HG03196 (cell line): ENCODE results near the gene ACAD11.

Experiments
- ATAC-seq: cut with Tn5 transposase; IDR thresholded peaks from one replicate; pipeline ENCODE4 v1.9.1; 2021; ENCODE audit not compliant: unreplicated experiment

ACAD11 gene

GRCh38 chr3:132555306-132556035, 104.1 kb downstream of the ACAD11 start:
- ATAC-seq = no peak

DNA sequence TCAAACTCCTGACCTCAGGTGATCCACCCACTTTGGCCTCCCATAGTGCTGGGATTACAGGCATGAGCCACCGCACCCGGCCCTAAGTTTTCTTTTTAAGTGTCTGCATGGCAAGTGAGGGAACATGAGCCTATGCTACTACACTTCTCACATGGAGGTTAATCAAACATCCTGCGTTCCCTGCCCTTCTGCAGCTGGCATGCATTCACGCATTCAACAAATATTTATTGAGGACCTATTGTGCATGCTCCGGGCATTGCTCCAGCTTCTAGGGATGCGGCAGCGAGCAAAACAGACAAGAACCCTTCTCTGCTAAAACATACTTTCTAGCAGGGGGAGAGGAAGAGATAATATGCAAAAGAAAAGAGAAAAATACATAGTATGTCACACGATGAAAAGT, 105.2 kb downstream of the ACAD11 start:
- ATAC-seq = no peak

- ATAC-seq = no peak
Observed at GRCh38 chr3:132553826-132554225, 105.8 kb downstream of the ACAD11 start.

DNA sequence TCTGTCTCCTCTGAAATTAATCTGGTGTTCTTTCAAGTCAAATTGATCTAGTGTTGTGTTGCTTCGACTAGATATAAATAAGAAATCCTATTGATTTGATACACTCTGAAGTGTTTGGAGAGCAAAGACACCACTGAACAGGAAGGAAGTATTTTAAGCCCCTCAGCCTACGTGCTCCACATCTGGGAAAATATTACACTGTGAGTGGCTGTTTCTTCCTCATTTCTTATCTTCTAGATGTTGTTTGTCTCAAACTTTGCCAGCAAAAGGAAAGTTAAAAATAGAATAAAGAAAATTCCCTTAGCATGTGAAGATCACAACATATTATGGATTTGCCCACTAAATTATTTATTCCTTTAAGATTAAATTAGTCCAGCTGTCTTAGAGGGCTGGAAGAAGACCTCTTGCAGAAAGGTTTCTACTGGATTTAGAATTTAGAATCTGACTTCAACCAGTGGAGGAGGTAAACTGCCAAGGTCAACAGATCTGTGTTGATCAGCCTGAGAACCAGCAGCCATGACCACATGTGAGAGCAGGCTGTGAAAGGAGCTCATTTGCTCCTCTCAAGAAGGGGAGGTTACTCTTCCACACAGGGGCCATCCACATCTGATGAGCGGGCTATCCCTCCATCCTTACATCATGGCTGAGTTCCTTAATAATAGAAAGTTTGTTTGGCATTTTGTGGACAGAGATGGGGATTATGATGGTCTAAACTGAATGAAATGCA, 108.9 kb downstream of the ACAD11 start:
- ATAC-seq = no peak

DNA sequence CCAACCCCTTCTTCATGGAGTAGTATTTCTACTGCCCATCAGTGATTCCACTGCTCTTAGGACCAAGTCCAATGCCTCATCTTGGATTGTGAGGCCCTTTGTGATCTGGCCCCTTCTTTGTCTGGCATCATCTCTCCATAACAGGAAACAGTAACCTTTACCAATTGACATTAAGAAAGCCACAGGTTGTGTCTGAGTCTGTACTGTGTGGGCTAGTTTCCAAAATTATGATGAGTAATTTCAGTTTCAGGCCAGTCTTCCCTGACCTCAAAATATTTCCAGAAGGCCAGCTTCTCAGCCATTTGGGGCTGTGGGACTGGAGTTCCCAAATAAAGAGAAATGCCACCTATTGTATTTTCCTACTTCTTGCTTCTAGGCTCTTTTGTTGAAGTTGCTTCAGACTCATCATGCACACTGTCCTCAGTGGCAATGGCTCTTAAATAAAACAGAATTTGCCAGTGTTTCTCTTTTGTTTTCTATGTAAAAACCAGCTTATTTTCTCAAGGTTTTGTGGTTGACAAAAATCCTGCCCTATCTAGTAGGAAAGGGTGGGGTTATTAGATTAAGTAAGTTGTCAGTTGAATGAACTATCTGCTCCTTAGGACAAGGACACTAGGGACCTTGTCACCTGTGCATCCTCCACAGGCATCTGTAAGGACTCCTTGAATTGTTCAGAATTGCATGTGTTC, 109.6 kb downstream of the ACAD11 start:
- ATAC-seq = peak; percentile 67

GRCh38 chr3:132549169-132549568, 110.4 kb downstream of the ACAD11 start:
- no peak for ATAC-seq

- ATAC-seq = no peak
Observed at GRCh38 chr3:132545471-132545870, 114.1 kb downstream of the ACAD11 start.

- ATAC-seq = no peak
Observed at GRCh38 chr3:132544130-132544529, 115.5 kb downstream of the ACAD11 start.

GRCh38 chr3:132543011-132543739, 116.4 kb downstream of the ACAD11 start:
- no peak for ATAC-seq

DNA sequence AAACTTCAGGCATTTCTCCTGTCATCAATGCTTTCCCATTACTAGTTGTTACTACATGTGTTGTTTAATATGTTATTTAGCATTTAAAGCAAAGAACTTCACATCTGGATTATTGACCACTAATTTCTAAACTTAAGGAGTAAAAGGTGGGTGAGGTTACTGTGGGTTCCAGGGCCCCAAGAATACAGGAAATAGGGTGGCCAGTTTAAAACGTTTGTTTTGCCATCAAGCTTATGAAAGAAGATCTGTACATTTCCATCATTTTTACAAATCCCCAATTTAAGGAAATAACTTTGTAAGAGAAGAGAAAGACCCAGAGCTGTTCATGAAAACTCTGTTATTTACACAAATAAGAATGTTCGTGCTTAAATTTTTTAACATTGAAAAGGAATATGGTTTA, 117.0 kb downstream of the ACAD11 start:
- ATAC-seq = no peak

GRCh38 chr3:132539681-132540080, 119.9 kb downstream of the ACAD11 start:
- no peak for ATAC-seq

- ATAC-seq = no peak
Observed at GRCh38 chr3:132538072-132538471, 121.5 kb downstream of the ACAD11 start.

GRCh38 chr3:132537297-132537696, 122.3 kb downstream of the ACAD11 start:
- ATAC-seq = no peak

DNA sequence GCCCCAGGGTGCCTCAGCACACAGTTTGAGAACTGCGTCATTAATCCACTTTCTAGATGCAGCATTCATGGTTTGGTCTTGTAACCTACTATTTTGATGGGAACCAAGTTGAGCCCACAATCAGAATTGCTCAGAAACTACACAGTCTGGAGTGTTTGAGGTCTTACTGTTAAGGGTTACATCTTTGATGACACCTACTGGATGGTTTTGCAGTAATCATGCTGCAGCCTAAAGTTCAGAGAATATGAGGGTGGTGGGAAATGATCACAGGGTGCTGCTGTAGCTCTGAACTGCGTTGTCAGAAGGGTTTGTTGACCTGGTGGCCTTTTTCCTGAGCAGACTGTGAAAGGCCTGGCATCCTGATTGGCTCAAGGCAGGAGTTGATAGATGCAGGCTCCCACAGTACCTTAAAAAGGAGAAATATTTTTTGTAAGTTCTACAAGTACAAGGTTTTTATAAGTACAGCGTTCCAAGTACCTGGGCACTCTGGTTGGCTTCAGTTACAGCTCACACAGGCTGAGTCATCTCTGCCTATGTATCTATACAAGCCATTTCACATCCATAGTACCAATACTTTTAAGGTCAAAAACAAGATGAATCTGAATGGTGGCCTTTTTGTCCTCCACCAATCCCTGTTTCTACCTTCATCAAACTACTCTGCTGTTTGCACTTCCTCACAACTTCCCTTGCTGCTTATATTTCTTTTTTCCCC, 123.0 kb downstream of the ACAD11 start:
- no peak for ATAC-seq

DNA sequence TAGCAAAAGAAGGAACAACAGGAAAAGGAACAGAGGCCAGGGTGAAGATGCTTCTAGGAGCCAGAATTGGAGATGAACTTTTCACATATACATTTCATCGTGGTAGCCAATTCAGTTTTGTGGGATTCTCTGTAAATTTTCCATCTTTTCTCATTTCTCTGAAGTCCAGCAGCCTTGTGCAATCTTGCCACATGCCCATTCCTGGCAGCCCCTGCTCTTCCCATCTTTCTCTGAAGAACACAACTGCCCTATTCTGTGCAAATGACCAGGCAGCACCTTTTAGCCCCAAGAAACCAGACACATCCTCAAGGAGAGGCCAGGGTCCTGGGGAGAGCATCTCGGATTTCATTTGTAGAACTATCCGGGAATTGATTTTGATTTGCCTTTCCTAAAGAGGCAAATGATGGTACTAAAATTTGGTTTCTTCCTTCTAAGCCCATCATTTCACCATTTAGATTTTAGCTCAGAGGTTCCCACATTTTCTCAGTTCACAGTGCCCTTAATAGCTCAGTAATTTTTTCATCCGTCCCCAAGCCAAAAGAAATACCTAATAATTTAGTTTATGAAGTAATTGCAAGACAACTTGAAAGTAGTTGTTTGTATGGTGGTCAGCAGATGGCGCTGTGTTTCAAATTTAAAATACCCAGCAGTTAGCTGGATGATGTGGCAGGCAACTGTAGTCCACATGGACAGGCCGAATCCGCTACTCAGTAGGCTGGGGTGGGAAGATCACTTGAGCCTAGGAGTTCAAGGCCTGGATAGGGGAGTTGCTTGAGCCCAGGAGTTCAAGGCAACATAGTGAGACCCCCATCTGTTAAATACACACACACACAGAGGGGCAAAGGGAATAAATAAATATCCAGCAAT, 123.8 kb downstream of the ACAD11 start:
- no peak for ATAC-seq

GRCh38 chr3:132530624-132531023, 129.0 kb downstream of the ACAD11 start:
- no peak for ATAC-seq

GRCh38 chr3:132522353-132522752, 137.3 kb downstream of the ACAD11 start:
- ATAC-seq = peak; percentile 70

DNA sequence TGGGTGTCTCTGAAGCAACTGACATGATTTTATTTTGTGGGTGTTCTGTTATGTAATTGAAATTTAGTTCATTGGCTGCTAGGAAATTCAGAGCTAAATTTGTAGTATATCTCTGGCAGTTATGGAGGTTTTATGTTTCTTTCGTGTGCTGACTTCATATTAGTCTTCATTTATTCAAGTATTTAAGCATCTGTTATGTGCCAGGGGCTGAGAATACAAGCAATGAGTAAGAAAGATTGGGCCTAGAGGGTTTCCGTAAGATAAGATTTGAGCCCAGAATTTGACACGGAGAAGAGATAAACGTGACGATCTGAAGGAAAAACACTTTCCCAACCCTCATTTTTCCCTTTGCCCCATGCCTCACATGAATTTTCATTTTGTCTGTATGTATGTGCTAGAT, 137.7 kb downstream of the ACAD11 start:
- no peak for ATAC-seq

DNA sequence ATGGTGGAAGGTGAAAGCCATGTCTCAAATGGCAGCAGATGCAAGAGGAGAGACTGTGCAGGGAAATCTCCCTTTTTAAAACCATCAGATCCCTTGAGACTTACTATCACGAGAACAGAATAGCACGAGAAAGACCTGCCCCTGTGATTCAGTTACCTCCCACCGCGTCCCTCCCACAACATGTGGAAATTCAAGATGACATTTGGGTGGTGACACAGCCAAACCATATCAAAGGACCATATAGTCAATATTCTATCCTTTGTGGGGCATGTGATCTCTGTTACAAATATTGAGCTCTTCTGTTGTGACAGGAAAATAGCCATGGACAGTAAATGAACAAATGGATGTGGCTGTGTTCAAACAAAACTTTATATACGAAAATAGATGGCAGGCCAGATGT, 139.7 kb downstream of the ACAD11 start:
- no peak for ATAC-seq

DNA sequence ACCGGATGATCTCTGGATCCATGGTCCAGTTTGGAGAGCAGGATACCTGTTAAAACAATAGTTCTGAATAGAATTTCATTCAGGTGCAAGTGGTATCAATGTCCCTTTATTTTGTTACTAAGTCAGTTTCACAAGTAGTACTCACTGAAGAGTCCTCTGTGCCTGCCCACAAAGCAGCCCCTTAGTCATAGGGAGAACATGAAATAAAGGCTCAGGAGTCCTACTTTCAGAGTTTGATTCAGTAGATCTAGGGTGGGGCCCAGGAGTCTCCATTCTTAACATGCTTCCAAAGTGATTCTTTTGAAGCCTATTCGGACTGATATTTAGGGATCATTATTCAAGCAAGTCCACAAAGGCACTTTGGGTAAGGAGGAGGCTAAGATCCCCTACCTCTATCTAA, 142.3 kb downstream of the ACAD11 start:
- ATAC-seq = no peak
